Ovary (tissue), 3 donors: ENCODE results near the gene HYAL4.

Source experiments
- CTCF ChIP-seq, 3 donors: fragments of 450-650 bp in 2 of 3; fragments of 200-600 bp in 1 of 3; IDR thresholded peaks; one replicate each; pipeline versions ENCODE4 v1.5.1 to v1.8.0; 2016 to 2022; ENCODE audit warnings: antibody characterized with exemption in 3 of 3, mild to moderate bottlenecking in 1 of 3
- POLR2A ChIP-seq: fragments of 450-650 bp; IDR thresholded peaks from one replicate; pipeline ENCODE4 v1.6.1; 2017; ENCODE audit warnings: antibody characterized with exemption, mild to moderate bottlenecking, moderate library complexity
- donor health status: DM: no; HTN: no; CAD: no.

GRCh38 chr7:123820864-123821263 lies 24.1 kb upstream of the HYAL4 start:
- TF ChIP-seq CTCF (IDR thresholded peaks at IDR 0.05) (no peak), POLR2A (no peak)
